Stimulated activated CD8-positive, alpha-beta memory T cell treated with anti-CD3 and anti-CD28 coated beads, Interleukin-15, amount 100 ng/mL, for 4 hours (primary cell): Measurements from ENCODE around the gene TEDC2.
"Not testable (repeated sequence)": the region's sequence is repeated elsewhere in the genome, so short reads cannot be mapped to it uniquely, and the experiment has no call there.

Source experiments
- DNase-seq, 2 donors: peaks; one replicate each; pipeline ENCODE4 v3.0.0-alpha.2; 2020; ENCODE audit warnings: low read depth in 2 of 2

Gene TEDC2

DNA sequence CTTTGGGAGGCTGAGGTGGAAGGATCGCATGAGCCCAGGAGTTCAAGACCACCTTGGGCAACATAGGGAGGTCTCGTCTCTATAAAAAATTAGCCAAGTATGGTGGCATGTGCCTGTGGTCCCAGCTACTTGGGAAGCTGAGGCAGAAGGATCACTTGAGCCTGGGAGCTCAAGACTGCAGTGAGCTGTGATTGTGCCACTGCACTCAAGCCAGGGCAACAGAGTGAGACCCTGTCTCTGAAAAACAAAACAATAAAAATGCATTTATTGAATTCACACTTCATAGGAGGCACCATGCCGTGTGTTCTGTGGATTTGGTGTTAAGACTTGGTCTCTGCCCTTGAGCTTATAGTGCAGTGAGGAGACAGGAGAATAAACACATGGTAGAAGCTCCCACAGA is 17.4 kb downstream of the TEDC2 start:
- DNase-seq: no peak

GRCh38 chr16:2478279-2478678 is 18.4 kb downstream of the TEDC2 start:
- DNase-seq: no peak

- DNase-seq: not testable (repeated sequence)
Observed at GRCh38 chr16:2479996-2480395, 20.1 kb downstream of the TEDC2 start.

GRCh38 chr16:2480948-2481347 is 21.0 kb downstream of the TEDC2 start:
- DNase-seq: no peak

- no peak for DNase-seq
Observed at GRCh38 chr16:2481676-2482075, 21.8 kb downstream of the TEDC2 start.

DNA sequence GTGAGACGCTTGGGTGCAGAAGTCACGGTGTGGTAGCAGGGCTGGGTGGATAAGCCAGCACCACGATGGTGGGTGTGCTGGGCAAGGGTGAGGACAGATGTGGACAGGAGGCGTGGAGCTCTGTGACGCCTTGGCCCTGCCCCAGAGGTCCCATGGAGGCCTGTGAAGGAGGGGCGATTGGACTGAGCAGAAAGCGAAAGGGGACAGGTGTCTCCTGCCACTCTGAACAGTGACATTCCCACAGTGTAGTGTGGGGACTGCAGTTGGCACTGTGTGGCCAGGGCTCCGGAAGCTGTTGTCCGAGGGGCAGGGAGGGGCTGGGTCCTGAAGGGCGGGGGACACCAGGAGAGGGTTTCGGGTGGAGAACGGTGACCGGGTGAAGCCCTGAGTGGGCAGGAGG is 22.3 kb downstream of the TEDC2 start:
- no peak for DNase-seq

DNA sequence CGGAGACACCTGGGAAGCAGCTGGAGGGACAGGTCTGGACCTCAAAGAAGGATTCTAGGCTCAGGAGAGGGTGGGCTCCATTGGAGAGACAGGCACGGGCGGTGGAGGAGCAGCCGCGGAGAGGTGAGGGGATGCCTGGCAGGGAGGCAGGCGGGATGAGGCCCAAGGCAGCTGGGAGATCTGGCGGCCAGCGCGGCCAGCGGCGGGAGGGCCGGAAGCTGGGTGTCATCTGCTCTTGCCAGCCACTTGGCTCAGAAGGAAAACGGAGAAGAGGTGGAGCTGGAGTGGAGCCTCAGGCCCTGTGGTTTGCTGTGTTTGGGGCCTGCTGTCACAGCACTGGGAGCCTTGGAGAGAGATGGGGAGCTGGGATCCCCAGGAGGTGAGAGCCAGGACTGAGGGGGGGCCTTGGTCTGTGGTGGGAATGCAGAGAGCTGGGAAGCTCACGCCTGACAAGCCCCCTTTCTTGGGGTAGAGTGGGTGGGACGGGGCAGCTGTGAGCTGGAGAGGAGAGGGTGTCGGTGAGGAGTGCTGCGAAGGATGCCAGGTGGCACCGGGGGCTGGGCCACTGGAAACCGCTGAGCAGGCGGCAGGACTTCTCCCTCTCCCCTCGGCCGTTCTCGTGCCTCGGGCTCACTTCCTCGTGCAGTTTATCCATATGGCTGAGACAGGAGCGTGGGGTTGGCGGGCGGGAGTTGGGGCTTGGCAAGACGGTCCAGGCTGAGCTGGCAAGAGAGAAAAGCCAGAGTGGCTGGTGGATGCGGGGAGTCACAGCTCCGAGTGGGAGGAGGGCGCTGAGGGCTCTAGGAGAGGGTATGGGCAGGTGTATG is 23.0 kb downstream of the TEDC2 start:
- DNase-seq: no peak

- DNase-seq: no peak
Observed at GRCh38 chr16:2483939-2484897, 24.3 kb downstream of the TEDC2 start.

DNA sequence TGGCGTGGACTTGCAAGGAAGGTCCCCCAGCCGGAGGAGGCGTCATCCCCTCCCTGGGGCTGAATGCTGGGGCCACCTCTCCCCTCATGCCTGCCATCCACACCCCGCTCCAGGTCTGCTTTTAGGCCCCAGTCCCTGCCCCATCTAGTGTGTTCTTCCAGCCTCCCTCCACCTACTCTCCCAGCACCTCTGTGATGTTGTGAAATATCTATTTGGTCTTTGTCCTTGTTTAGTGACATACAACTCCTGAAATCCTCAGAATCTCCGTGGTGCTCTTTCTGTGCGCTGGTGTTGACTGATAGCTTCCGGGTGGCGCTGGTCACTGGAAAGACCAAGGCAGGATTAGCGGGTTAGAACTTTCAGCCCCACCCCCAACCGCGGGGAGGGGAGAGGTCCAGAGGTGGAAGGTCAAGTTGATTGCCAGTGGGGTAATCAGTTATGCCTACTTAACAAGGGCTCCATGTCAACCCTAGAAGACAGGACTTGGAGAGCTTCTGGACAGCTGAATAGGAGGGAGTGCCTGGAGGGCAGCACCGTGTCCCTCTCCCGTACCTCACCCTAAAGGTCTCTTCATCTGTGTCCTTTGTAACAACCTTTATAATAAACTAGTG is 25.1 kb downstream of the TEDC2 start:
- DNase-seq: no peak

- DNase-seq: no peak
Observed at GRCh38 chr16:2485811-2486507, 26.1 kb downstream of the TEDC2 start.

- peak; percentile 63 to 76 for DNase-seq
Observed at GRCh38 chr16:2486645-2487516, 27.0 kb downstream of the TEDC2 start.

DNA sequence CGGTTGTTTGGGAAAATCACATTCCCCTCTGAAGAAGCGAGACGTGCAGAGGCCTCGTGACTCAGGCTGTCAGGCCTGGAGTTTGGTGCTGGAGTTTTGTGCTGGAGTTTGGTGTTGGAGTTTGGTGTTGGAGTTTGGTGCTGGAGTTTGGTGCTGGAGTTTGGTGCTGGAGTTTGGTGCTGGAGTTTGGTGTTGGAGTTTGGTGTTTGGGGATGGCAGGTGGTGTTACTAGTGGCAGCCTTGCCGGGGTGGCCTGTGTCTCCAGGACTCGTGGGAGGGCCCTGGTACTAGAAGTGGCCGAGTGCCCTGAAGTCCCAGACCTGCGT is 27.6 kb downstream of the TEDC2 start:
- no peak for DNase-seq

GRCh38 chr16:2487903-2488531 is 28.1 kb downstream of the TEDC2 start:
- no peak for DNase-seq

DNA sequence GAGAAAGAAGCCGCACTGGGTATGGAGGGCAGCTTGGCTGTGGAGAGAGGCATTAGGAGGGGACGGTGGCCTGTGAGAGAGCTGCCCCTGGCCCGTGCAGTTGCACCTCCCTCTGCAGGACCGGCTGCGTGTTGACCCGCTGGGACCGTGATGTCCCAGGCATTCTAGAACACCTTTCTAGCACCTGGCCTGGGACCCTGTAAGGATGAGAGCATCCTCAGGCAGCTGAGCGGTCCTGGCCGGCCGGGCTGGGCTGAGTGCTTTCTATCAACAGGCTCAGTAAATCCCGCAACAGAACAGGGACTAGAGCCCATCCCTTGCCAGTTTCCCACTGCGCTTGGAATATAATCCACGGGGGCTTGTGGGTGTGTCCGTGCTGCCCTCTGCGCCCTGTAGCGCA is 29.7 kb downstream of the TEDC2 start:
- no peak for DNase-seq

GRCh38 chr16:2490190-2491105 is 30.5 kb downstream of the TEDC2 start:
- DNase-seq: no peak

DNA sequence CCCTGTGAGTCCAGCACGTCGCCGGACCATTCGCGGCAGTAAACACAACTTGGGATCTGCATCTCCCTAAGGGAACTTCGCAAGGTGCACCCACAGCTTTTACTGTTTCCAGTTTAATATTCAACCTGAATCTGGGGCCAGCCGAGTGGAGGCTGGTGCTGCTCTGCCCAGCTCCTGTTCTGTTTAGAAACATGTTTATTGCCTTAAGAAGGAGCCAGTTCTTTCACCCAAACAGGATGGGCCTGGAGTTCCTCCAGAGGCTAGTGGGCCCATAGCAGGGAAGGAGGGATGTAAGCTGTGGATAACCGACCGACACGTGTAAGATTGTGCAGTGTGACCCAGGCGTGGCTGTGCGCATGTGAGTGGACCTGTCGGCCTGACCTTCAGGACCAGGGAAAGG is 32.4 kb downstream of the TEDC2 start:
- DNase-seq: no peak

DNA sequence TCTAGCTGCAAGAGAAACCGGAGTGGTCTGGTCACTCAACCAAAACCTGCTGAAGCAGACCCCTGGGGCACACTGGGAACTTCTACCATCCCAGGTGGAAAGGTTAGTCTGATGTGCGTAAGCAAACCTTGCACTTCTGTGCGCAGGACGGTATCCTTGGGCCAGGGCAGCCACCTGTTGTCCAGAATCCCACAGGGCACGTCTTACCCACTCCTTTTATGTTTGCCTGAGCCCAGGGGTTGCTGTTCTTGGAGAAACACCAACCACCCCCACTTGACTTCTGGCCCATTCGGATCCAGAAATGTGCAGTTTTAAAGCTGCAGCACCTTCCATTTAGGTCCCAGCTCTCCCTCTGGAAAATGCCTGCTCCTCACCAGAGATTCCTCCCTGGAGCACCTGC is 33.7 kb downstream of the TEDC2 start:
- DNase-seq: no peak

GRCh38 chr16:2494616-2495015 is 34.7 kb downstream of the TEDC2 start:
- no peak for DNase-seq

- DNase-seq: no peak
Observed at GRCh38 chr16:2495041-2495440, 35.1 kb downstream of the TEDC2 start.
